Ishikawa (cell line): ENCODE data around the gene ST8SIA1.

Experiments used
- CEBPB ChIP-seq: IDR thresholded peaks from 2 replicates; pipeline ENCODE4 v1.6.1; 2012
- CREB1 ChIP-seq: IDR thresholded peaks from 2 replicates; pipeline ENCODE4 v1.6.1; 2012; ENCODE audit warnings: low read depth
- EGR1 ChIP-seq: IDR thresholded peaks from 2 replicates; pipeline ENCODE4 v1.6.1; 2012
- EP300 ChIP-seq: IDR thresholded peaks from 2 replicates; pipeline ENCODE4 v1.6.1; 2012; ENCODE audit warnings: borderline replicate concordance
- FOXM1 ChIP-seq: IDR thresholded peaks from 2 replicates; pipeline ENCODE4 v1.6.1; 2012; ENCODE audit warnings: low read depth, borderline replicate concordance
- MAX ChIP-seq: IDR thresholded peaks from 2 replicates; pipeline ENCODE4 v1.6.1; 2012
- NFIC ChIP-seq: IDR thresholded peaks from 2 replicates; pipeline ENCODE4 v1.6.1; 2012
- RAD21 ChIP-seq: IDR thresholded peaks from 2 replicates; pipeline ENCODE4 v1.6.1; 2012; ENCODE audit warnings: low read depth
- REST ChIP-seq: IDR thresholded peaks from 2 replicates; pipeline ENCODE4 v1.6.1; 2012; ENCODE audit warnings: low read depth, mild to moderate bottlenecking
- TAF1 ChIP-seq: IDR thresholded peaks from 2 replicates; pipeline ENCODE4 v1.6.1; 2012; ENCODE audit warnings: low read depth, mild to moderate bottlenecking
- TCF12 ChIP-seq: IDR thresholded peaks from 2 replicates; pipeline ENCODE4 v1.6.1; 2012; ENCODE audit warnings: low read depth
- TEAD4 ChIP-seq: IDR thresholded peaks from 2 replicates; pipeline ENCODE4 v1.6.1; 2012
- USF1 ChIP-seq: IDR thresholded peaks from 2 replicates; pipeline ENCODE4 v1.6.1; 2012
- YY1 ChIP-seq: IDR thresholded peaks from 2 replicates; pipeline ENCODE4 v1.6.1; 2012; ENCODE audit warnings: low read depth
- ZBTB7A ChIP-seq: IDR thresholded peaks from 2 replicates; pipeline ENCODE4 v1.6.1; 2012; ENCODE audit warnings: low read depth

Gene ST8SIA1

GRCh38 chr12:22180705-22181104 is 153.8 kb downstream of the ST8SIA1 start:
- no peak for TF ChIP-seq YY1
- TF ChIP-seq NFIC: no peak
- no peak for TF ChIP-seq TCF12
- no peak for TF ChIP-seq TEAD4
- no peak for TF ChIP-seq REST
- no peak for TF ChIP-seq RAD21
- TF ChIP-seq FOXM1: no peak
- TF ChIP-seq EGR1: no peak
- TF ChIP-seq EP300: no peak
- TF ChIP-seq USF1: no peak
- no peak for TF ChIP-seq CEBPB
- no peak for TF ChIP-seq CREB1
- no peak for TF ChIP-seq TAF1
- no peak for TF ChIP-seq MAX
- TF ChIP-seq ZBTB7A: no peak

GRCh38 chr12:22173177-22173576 is 161.3 kb downstream of the ST8SIA1 start:
- TF ChIP-seq FOXM1: no peak
- TF ChIP-seq EGR1: no peak
- no peak for TF ChIP-seq TCF12
- no peak for TF ChIP-seq TAF1
- TF ChIP-seq CREB1: no peak
- TF ChIP-seq USF1: no peak
- no peak for TF ChIP-seq NFIC
- no peak for TF ChIP-seq YY1

- no peak for TF ChIP-seq TAF1
- no peak for TF ChIP-seq EP300
- no peak for TF ChIP-seq USF1
- TF ChIP-seq FOXM1: no peak
These were observed 162.0 kb downstream of the ST8SIA1 start for GRCh38 chr12:22172501-22172900.

DNA sequence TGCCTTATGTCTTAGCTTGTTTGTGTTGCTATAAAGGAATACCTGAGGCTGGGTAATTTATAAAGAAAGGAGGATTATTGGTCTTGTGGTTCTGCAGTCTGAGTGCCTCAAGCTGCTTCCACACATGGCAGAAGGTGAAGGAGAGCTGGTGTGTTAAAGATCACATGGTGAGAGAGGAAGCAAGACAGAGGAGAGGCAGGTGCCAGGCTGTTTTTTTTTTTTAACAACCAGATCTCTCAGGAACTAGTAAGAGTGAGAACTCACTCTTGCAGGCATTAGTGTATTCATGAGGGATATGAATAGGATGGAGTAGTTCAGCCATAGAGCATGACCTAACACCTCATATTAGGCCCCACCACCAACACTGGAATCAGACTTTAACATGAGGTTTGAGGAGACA is 165.1 kb downstream of the ST8SIA1 start:
- TF ChIP-seq CEBPB: no peak
- TF ChIP-seq EP300: no peak
- no peak for TF ChIP-seq FOXM1
- TF ChIP-seq EGR1: no peak

DNA sequence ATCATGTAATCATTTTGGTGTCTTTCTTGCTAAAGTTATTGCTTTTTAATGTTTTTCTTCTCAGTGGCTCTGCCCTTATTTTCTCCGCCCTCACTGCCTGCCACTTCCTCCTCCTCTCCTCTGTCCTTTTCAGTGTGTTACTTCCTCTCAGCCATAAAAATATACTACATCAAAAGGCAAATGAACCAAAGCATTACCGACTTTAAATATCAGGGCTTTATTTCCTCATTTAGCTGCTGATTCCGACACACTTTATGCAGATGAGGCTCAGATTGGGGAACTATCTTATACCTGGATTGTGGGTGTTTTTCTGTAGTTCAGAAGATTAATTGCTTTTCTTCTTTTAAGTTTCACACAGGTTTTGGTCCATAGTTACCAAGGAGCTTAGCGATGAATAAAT is 170.4 kb downstream of the ST8SIA1 start:
- TF ChIP-seq TCF12: no peak
- TF ChIP-seq RAD21: no peak
- no peak for TF ChIP-seq ZBTB7A
- TF ChIP-seq YY1: no peak
- no peak for TF ChIP-seq NFIC
- no peak for TF ChIP-seq TAF1
- no peak for TF ChIP-seq TEAD4

DNA sequence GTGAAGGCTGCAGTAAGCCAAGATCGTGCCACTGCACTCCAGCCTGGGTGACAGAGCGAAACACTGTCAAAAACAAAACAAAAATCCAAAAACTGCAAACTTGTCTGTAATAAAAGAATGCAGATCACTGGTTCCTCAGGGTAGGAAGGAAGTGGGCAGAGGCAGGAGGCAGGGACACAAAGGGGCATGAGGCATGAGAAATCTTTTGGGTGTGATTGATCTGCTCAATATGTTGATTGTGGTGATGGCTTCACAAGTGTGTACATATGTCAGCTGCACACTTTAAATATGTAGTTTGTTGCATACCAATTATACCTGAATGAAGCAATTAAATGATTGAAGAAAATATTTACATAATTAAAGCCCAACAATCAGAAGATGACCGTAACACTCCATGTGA is 170.9 kb downstream of the ST8SIA1 start:
- TF ChIP-seq MAX (no peak), ZBTB7A (no peak), FOXM1 (no peak), NFIC (no peak), TAF1 (no peak), CREB1 (no peak), TCF12 (no peak), EP300 (no peak), YY1 (no peak), CEBPB (no peak), TEAD4 (no peak), REST (no peak), EGR1 (no peak), USF1 (no peak), RAD21 (no peak)
